Sigmoid colon (tissue), 7 donors: Measurements from ENCODE around the gene NPTX1. TPM values are rescaled to one million over a fixed set of nuclear protein-coding genes. Genes with fewer than 3 reads are reported as not detected.

Experiments used
- DNase-seq: peaks from one replicate; pipeline ENCODE4 v3.0.0-alpha.2; 2019
- H3K27ac ChIP-seq, 4 donors: fragments of 200-600 bp; sonication (generic); one replicate each; pipeline ENCODE4 v1.5.1; 2016 to 2019; ENCODE audit warnings: mild to moderate bottlenecking in 1 of 4
- H3K27me3 ChIP-seq, 3 donors: fragments of 200-600 bp; sonication (generic); one replicate each; pipeline ENCODE4 v1.5.1; 2019; ENCODE audit warnings: mild to moderate bottlenecking in 1 of 3
- H3K36me3 ChIP-seq, 4 donors: fragments of 200-600 bp; sonication (generic); one replicate each; pipeline ENCODE4 v1.5.1; 2016 to 2019
- H3K4me1 ChIP-seq, 4 donors: fragments of 200-600 bp; sonication (generic); one replicate each; pipeline ENCODE4 v1.5.1; 2017 to 2019
- H3K4me3 ChIP-seq, 4 donors: fragments of 200-600 bp; sonication (generic); one replicate each; pipeline ENCODE4 v1.5.1; 2017 to 2019; ENCODE audit warnings: mild to moderate bottlenecking in 2 of 4, moderate library complexity in 1 of 4
- H3K9me3 ChIP-seq, 4 donors: fragments of 200-600 bp in 3 of 4; sonication (generic) in 3 of 4; one replicate each; pipeline versions ENCODE4 v1.5.1 to v1.6.1; 2013 to 2019
- EP300 ChIP-seq, 4 donors: sonication (generic); formaldehyde crosslinking; IDR thresholded peaks; one replicate each; pipeline ENCODE4 v1.6.1; 2017; ENCODE audit warnings: antibody characterized with exemption in 4 of 4
- POLR2A ChIP-seq, 2 donors: fragments of 450-650 bp; IDR thresholded peaks; one replicate each; pipeline ENCODE4 v1.6.1; 2016; ENCODE audit warnings: antibody characterized with exemption in 2 of 2, mild to moderate bottlenecking in 2 of 2, moderate library complexity in 2 of 2
- POLR2AphosphoS5 ChIP-seq, 4 donors: sonication (generic); formaldehyde crosslinking; IDR thresholded peaks; one replicate each; pipeline ENCODE4 v1.6.1; 2017; ENCODE audit warnings: antibody characterized with exemption in 4 of 4
- WGBS, 2 donors: extraction: QIAGEN DNeasy Blood & Tissue Kit; methylation state at CpG; one replicate each; pipeline ENCODE4 v1.1.7; 2013; 5-methylcytosine and 5-hydroxymethylcytosine counted together
- intact Hi-C: fragments of 100-400 bp; cut with DNase I; formaldehyde crosslinking; loops from one replicate; pipeline ENCODE4 v1.15.1; 2023
- polyA plus RNA-seq, 3 donors: library from polyadenylated mRNA; stranded (reverse); fragments of 200-250 nt; gene quantifications; one replicate each; pipeline ENCODE4 v1.2.3, GENCODE V29; 2013
- total RNA-seq, 4 donors: library from RNA; depleted of rRNA; stranded (reverse); fragments of >200 nt; gene quantifications; one replicate each; pipeline ENCODE4 v1.1.0, GENCODE V29; 2016
- TF ChIP-seq, protein P1 (sequence below), 4 experiments: fragments of 450-650 bp in 3 of 4; fragments of 200-600 bp in 1 of 4; IDR thresholded peaks; one replicate each; pipeline ENCODE4 v1.5.1; 2016 to 2019; ENCODE audit warnings: antibody characterized with exemption in 4 of 4, mild to moderate bottlenecking in 3 of 4, moderate library complexity in 2 of 4
- donor health status: healthy with polysubstance abuse.
- donor health status: Bipolar disorder and iron deficiency.
- donor health status: healthy.

Gene NPTX1
- total and polyA plus RNA-seq, 7 donors: 0.60 to 67.3 (median 36.9) TPM

DNA sequence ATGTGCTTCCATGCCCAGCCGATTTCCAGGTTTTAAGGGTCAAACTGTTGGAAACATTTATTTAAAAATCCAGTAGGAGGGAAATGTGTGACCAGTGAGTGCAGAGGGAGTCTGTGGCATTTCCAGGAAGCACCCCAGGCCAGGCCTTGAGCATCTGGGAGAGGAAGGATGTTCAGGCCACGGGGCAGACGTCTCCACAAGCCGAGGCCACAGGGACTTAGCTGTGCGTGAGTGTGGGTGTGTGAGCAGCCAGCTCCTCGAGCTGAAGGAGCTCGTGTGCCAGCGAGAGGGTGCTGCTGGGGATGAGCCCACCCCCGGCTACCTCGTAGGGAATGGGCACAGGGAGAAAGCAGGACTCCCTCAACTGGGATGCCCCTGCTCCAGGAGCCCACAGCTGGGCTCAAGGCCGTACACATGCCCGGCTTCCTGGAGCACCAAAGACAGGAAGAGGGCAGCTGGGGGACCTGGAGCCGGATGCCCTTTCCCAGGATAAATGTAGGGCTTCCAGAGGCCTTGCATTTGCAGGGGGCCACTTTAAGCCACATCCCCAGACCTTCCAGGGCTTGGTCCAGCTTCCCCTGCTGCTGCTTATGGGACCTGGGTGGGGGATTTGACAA, 12.5 kb downstream of the NPTX1 start:
- no peak for DNase-seq
- Histone ChIP-seq H3K4me1 (peaks cover 0 to 39% (median 29%) of the 10 kb centered on the region in 4 donors), H3K36me3 (peaks cover 0 to 11% (median 0%) of the 10 kb centered on the region in 4 donors), H3K27me3 (no peaks in the 10 kb centered on the region), H3K4me3 (no peak overlapping the region), H3K9me3 (no peaks in the 10 kb centered on the region), H3K27ac (no peak overlapping the region)
- TF ChIP-seq POLR2A (IDR thresholded peaks at IDR 0.05): no peak
- no peak for TF ChIP-seq EP300 (IDR thresholded peaks at IDR 0.05)
- TF ChIP-seq, protein P1, sequence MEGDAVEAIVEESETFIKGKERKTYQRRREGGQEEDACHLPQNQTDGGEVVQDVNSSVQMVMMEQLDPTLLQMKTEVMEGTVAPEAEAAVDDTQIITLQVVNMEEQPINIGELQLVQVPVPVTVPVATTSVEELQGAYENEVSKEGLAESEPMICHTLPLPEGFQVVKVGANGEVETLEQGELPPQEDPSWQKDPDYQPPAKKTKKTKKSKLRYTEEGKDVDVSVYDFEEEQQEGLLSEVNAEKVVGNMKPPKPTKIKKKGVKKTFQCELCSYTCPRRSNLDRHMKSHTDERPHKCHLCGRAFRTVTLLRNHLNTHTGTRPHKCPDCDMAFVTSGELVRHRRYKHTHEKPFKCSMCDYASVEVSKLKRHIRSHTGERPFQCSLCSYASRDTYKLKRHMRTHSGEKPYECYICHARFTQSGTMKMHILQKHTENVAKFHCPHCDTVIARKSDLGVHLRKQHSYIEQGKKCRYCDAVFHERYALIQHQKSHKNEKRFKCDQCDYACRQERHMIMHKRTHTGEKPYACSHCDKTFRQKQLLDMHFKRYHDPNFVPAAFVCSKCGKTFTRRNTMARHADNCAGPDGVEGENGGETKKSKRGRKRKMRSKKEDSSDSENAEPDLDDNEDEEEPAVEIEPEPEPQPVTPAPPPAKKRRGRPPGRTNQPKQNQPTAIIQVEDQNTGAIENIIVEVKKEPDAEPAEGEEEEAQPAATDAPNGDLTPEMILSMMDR (IDR thresholded peaks at IDR 0.05): no peak
- TF ChIP-seq POLR2AphosphoS5 (IDR thresholded peaks at IDR 0.05): no peak
- 66 to 74% methylated on average over 13 of the region's 13 CpGs for WGBS, 2 donors
- intact Hi-C loops: no loop called here

DNA sequence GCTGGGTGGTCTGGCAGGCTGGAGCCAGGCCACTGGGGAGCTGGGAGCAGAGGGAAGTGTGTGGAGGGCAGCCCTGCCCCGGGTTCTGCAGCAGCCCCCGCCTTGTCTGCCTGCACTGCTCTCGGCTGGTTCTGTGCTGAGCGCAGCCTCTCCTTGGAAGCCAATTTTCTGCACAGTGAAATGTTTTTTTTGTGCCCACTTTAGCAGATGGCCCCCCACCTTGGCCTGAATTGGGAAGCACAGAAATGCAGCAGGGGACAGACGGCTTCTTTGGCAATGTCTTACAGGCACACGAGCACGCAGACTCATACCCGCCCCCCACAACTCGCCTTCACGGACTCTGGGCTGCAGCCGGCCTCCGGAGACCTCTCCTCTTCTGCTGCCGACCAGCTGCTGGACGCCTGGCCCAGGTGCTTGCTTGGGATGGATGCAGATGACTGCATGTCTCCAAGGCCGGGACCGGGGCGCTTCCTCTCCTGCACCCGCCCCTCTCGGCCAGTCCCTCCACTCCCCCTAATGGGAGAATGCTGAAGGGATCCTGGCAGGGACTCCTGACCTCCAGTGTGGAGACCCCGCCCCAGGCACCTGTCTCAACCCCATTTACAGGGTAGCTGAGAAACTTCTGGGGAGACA, 14.8 kb downstream of the NPTX1 start:
- Histone ChIP-seq H3K4me1 (peaks cover 0 to 61% (median 41%) of the 10 kb centered on the region in 4 donors), H3K4me3 (no peak overlapping the region), H3K27ac (peak overlapping the region in 3 of 4 donors; percentile 74 to 99 (median 76)), H3K9me3 (no peaks in the 10 kb centered on the region), H3K27me3 (no peaks in the 10 kb centered on the region), H3K36me3 (no peaks in the 10 kb centered on the region)
- TF ChIP-seq POLR2A (IDR thresholded peaks at IDR 0.05) (no peak), POLR2AphosphoS5 (IDR thresholded peaks at IDR 0.05) (no peak), EP300 (IDR thresholded peaks at IDR 0.05) (no peak)
- TF ChIP-seq, protein P1 (IDR thresholded peaks at IDR 0.05): no peak
- intact Hi-C loops: loop anchor here (2.0 kb wide), 1 partner anchor 13 kb away; no protein-coding TSS in a partner anchor
- 57 to 62% methylated on average over 20 of the region's 20 CpGs for WGBS, 2 donors
- no peak for DNase-seq

DNA sequence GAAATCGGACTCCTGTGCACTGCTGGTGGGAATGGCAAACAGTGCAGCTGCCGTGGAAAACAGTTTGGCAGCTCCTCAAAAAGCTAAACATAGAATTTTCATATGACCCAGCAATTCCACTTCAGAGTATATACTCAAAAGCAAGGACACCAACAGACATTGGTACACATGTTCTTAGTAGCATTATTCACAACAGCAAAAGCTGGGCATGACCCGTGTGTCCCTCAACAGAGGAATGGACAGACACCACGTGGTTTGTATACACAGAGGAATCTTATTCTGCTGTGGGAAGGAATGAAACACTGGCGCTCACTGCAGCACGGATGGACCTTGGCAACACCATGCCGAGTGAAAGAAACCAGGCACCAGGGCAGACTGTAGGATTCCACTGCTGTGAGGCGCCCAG, 16.0 kb downstream of the NPTX1 start:
- intact Hi-C loops: loop anchor here (2.0 kb wide), 1 partner anchor 14 kb away; no protein-coding TSS in a partner anchor
- DNase-seq: peak; percentile 89
- Histone ChIP-seq H3K4me3 (peak overlapping the region in 1 of 4 donors; percentile 4), H3K4me1 (peaks cover 0 to 74% (median 54%) of the 10 kb centered on the region in 4 donors), H3K9me3 (no peaks in the 10 kb centered on the region), H3K36me3 (no peaks in the 10 kb centered on the region), H3K27me3 (no peaks in the 10 kb centered on the region), H3K27ac (peak overlapping the region; percentile 47 to 99 (median 75))
- WGBS, 2 donors: 56 to 61% methylated on average over 8 of the region's 8 CpGs
- TF ChIP-seq EP300 (IDR thresholded peaks at IDR 0.05): peak in 2 of 4 donors; percentile 19 to 73
- peak; percentile 51 to 88 (median 85) for TF ChIP-seq POLR2AphosphoS5 (IDR thresholded peaks at IDR 0.05)
- TF ChIP-seq, protein P1 (IDR thresholded peaks at IDR 0.05): no peak

DNA sequence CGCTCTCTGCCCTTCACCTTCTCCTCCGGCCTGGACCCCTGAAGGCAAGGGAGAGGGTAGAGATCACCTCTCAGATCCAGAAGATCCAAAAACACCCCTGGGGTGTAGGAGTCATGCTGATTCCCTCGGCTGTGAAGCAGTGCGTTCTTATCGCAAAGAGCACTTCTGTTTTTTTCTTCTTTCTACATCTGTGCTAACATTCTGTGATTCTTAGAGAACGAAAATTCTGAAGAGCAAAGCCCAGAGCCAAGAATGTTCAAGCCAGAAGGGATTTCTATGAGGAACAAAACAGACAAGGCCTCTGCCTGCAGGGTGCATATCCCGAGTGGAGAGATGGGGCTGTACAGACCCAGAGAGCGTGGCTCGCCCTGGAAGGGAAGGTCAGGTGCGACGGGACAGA, 17.2 kb downstream of the NPTX1 start:
- peaks cover 0 to 78% (median 56%) of the 10 kb centered on the region in 4 donors for H3K4me1 ChIP-seq
- peak overlapping the region in 2 of 4 donors; percentile 76 to 99 for H3K27ac ChIP-seq
- H3K9me3 ChIP-seq: no peaks in the 10 kb centered on the region
- H3K27me3 ChIP-seq: no peaks in the 10 kb centered on the region
- no peak overlapping the region for H3K4me3 ChIP-seq
- no peak for TF ChIP-seq EP300 (IDR thresholded peaks at IDR 0.05)
- TF ChIP-seq POLR2AphosphoS5 (IDR thresholded peaks at IDR 0.05): no peak
- no peak for TF ChIP-seq POLR2A (IDR thresholded peaks at IDR 0.05)
- TF ChIP-seq, protein P1 (IDR thresholded peaks at IDR 0.05): no peak
- no peak for DNase-seq
- H3K36me3 ChIP-seq: no peaks in the 10 kb centered on the region
- 78 to 80% methylated on average over 11 of the region's 11 CpGs for WGBS, 2 donors
- intact Hi-C loops: loop anchor here (5.0 to 10.0 kb wide), 2 partner anchors 313 to 506 kb away; no protein-coding TSS in a partner anchor
